Dendritic cell treated with granulocyte-macrophage colony-stimulating factor and Interleukin-4, amounts not matched to agents 40 ng/mL and 50 ng/mL, for 4 days (primary cell): Measurements from ENCODE around the gene POLA1.

Experiments used
- H3K27ac Mint-ChIP-seq: one replicate; pipeline ENCODE4 v1.8.0; 2022; ENCODE audit warnings: mild to moderate bottlenecking, mixed read lengths
- H3K27me3 Mint-ChIP-seq: one replicate; pipeline ENCODE4 v1.8.0; 2022; ENCODE audit warnings: mild to moderate bottlenecking, mixed read lengths
- H3K36me3 Mint-ChIP-seq: one replicate; pipeline ENCODE4 v1.8.0; 2022; ENCODE audit warnings: low read depth, mixed read lengths
- H3K4me1 Mint-ChIP-seq: one replicate; pipeline ENCODE4 v1.8.0; 2022; ENCODE audit warnings: low read depth, mixed read lengths
- H3K4me3 Mint-ChIP-seq: one replicate; pipeline ENCODE4 v1.8.0; 2022; ENCODE audit warnings: mild to moderate bottlenecking, moderate library complexity, mixed read lengths
- H3K9me3 Mint-ChIP-seq: one replicate; pipeline ENCODE4 v1.8.0; 2022; ENCODE audit warnings: mixed read lengths
- intact Hi-C: fragments of 100-400 bp; cut with micrococcal nuclease; formaldehyde crosslinking; loops from one replicate; pipeline ENCODE4 v1.15.0; 2022

The POLA1 gene

GRCh38 chrX:24890677-24891076 is 197.0 kb downstream of the POLA1 start:
- H3K36me3 Mint-ChIP-seq = peaks cover 9% of the 10 kb centered on the region
- intact Hi-C loops = no loop called here
- H3K9me3 Mint-ChIP-seq = no peaks in the 10 kb centered on the region
- no peak overlapping the region for H3K27ac Mint-ChIP-seq
- H3K4me1 Mint-ChIP-seq = no peaks in the 10 kb centered on the region
- no peaks in the 10 kb centered on the region for H3K27me3 Mint-ChIP-seq
- no peak overlapping the region for H3K4me3 Mint-ChIP-seq

- Mint-ChIP-seq H3K36me3 (peaks cover 6% of the 10 kb centered on the region), H3K27me3 (no peaks in the 10 kb centered on the region), H3K27ac (no peak overlapping the region), H3K4me3 (no peak overlapping the region), H3K4me1 (peaks cover 6% of the 10 kb centered on the region), H3K9me3 (no peaks in the 10 kb centered on the region)
- intact Hi-C loops = no loop called here
Measured at GRCh38 chrX:24899391-24899790, 205.7 kb downstream of the POLA1 start.

GRCh38 chrX:24900234-24900633 is 206.5 kb downstream of the POLA1 start:
- Mint-ChIP-seq H3K27me3 (no peaks in the 10 kb centered on the region), H3K4me3 (no peak overlapping the region), H3K36me3 (peaks cover 6% of the 10 kb centered on the region), H3K9me3 (no peaks in the 10 kb centered on the region), H3K27ac (no peak overlapping the region), H3K4me1 (peaks cover 6% of the 10 kb centered on the region)
- intact Hi-C loops = no loop called here

GRCh38 chrX:24902806-24903205 is 209.1 kb downstream of the POLA1 start:
- H3K4me3 Mint-ChIP-seq = no peak overlapping the region
- H3K36me3 Mint-ChIP-seq = peaks cover 6% of the 10 kb centered on the region
- no peak overlapping the region for H3K27ac Mint-ChIP-seq
- H3K9me3 Mint-ChIP-seq = no peaks in the 10 kb centered on the region
- intact Hi-C loops = no loop called here
- H3K27me3 Mint-ChIP-seq = no peaks in the 10 kb centered on the region
- H3K4me1 Mint-ChIP-seq = peaks cover 6% of the 10 kb centered on the region

DNA sequence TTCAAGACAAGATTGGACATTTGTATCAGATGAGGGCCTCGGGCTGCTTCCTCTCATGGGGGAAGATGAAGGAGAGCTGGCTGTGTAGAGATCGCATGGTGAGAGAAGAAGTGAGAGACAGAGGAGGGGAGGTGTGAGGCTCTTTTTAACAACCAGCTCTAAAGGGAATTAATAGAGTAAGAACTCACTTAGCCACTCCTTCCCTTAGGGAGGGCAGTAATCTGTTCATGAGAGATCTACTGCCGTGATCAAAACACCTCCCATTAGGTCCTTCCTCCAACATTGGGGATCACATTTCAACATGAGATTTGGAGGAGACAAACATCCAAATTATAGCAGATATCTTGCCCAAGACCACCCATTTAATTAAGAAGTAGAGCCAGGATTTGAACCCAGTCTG is 225.0 kb downstream of the POLA1 start:
- Mint-ChIP-seq H3K4me3 (no peak overlapping the region), H3K27me3 (no peaks in the 10 kb centered on the region), H3K9me3 (no peaks in the 10 kb centered on the region), H3K36me3 (no peaks in the 10 kb centered on the region), H3K4me1 (no peaks in the 10 kb centered on the region), H3K27ac (no peak overlapping the region)
- intact Hi-C loops = no loop called here

DNA sequence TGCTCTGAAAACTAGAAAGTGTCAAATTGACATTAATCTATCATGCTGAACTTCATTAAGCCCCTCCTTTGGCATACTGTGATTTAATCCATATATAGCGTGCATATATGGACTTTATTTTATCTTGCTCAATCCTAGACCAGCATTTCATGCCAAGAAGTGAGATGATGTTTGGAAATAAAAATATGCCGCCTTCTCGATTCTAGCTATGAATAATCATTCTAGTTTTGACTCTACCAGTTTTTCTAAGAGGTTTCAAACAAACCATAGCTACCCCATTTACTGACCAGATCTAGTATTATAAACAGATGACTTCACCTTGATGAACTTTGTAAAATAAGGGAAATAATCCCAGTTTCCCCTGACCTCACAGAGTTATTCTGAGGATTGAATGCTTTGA is 227.1 kb downstream of the POLA1 start:
- H3K4me1 Mint-ChIP-seq = no peaks in the 10 kb centered on the region
- intact Hi-C loops = no loop called here
- H3K27ac Mint-ChIP-seq = no peak overlapping the region
- no peak overlapping the region for H3K4me3 Mint-ChIP-seq
- no peaks in the 10 kb centered on the region for H3K9me3 Mint-ChIP-seq
- peaks cover 4% of the 10 kb centered on the region for H3K36me3 Mint-ChIP-seq
- no peaks in the 10 kb centered on the region for H3K27me3 Mint-ChIP-seq

DNA sequence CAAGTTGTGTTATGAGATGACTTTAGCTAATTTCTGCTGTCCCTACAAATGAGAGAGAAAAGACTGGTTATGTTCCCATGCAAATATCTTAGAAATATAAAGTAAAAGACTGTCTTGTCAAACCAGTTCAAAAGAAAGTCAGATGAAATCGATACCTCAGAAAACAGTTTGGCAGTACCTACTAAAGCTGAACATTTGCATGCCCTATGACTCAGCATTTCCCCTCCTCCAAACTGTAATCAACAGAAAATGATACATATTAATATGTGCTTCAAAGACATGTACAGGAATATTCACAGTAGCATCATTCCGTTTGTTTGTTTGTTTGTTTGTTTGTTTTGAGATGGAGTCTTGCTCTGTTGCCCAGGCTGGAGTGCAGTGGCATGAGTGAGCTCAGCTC is 231.7 kb downstream of the POLA1 start:
- no peaks in the 10 kb centered on the region for H3K9me3 Mint-ChIP-seq
- peaks cover 5% of the 10 kb centered on the region for H3K36me3 Mint-ChIP-seq
- no peaks in the 10 kb centered on the region for H3K27me3 Mint-ChIP-seq
- intact Hi-C loops = no loop called here
- no peaks in the 10 kb centered on the region for H3K4me1 Mint-ChIP-seq
- no peak overlapping the region for H3K4me3 Mint-ChIP-seq
- H3K27ac Mint-ChIP-seq = no peak overlapping the region

DNA sequence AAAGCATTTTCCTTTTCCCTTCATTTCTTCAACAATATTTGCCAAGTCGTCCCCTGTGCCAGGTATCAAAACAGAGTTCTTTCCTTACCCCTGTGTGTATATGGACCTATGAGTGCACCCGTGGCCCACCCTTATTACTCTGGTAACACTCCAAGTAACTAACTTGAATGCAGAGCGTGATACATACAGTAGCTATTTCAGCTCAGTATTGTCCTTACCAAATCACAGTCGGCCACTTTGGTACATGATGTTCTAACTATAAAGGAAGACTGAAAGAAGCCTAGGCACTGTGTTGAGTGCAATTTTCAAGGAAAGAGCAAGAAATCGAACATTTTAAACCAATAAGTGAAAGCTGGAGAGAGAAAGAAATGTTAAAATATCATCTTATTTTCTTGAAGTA is 233.7 kb downstream of the POLA1 start:
- H3K27ac Mint-ChIP-seq = no peak overlapping the region
- no peaks in the 10 kb centered on the region for H3K4me1 Mint-ChIP-seq
- H3K36me3 Mint-ChIP-seq = peaks cover 5% of the 10 kb centered on the region
- no peaks in the 10 kb centered on the region for H3K27me3 Mint-ChIP-seq
- no peak overlapping the region for H3K4me3 Mint-ChIP-seq
- intact Hi-C loops = no loop called here
- H3K9me3 Mint-ChIP-seq = no peaks in the 10 kb centered on the region

- intact Hi-C loops = no loop called here
- Mint-ChIP-seq H3K4me1 (no peaks in the 10 kb centered on the region), H3K4me3 (no peak overlapping the region), H3K9me3 (no peaks in the 10 kb centered on the region), H3K27me3 (no peaks in the 10 kb centered on the region), H3K36me3 (peaks cover 5% of the 10 kb centered on the region), H3K27ac (no peak overlapping the region)
Measured at GRCh38 chrX:24928114-24928513, 234.4 kb downstream of the POLA1 start.

DNA sequence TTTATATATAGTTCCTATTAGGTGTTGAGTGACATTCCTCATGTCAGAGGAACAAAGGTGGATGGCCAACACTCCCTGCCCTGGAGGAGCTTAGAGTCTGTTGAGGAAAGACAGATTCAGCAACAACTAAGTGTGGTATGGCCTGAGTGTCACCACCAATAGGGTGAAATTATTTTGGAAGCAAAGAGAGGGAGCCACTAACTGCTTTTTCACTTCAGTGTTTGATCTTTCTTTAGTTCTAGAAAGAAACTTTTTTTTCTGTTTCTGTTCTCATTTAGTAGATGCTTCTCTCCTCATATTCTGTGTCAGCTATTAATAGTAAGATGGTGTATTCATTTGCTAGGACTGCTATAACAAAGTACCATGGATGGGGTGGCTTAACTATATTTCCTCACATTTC is 240.6 kb downstream of the POLA1 start:
- H3K4me3 Mint-ChIP-seq = no peak overlapping the region
- H3K27me3 Mint-ChIP-seq = no peaks in the 10 kb centered on the region
- no peaks in the 10 kb centered on the region for H3K36me3 Mint-ChIP-seq
- intact Hi-C loops = no loop called here
- H3K9me3 Mint-ChIP-seq = no peaks in the 10 kb centered on the region
- no peaks in the 10 kb centered on the region for H3K4me1 Mint-ChIP-seq
- H3K27ac Mint-ChIP-seq = no peak overlapping the region

- intact Hi-C loops = no loop called here
Measured at GRCh38 chrX:24945009-24945408, 251.3 kb downstream of the POLA1 start.

DNA sequence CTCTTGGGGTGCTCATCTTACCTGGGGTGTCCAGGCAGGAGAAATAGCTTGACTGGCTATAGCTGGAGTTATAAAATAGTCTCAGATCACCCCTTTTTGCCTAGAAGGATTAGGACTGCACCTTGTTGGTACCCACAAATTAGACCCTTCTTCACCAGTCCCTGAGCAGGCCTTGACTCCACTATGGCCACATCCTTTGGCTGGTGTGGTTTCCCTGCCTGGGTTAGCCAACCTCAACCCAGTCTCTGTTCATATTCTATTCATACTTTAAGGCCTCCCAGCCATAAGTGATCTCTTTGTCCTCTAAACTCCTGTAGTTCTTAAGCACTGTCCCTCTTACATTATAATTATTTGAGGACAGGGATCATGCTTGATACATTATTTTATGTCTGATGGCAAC is 252.7 kb downstream of the POLA1 start:
- H3K36me3 Mint-ChIP-seq = no peaks in the 10 kb centered on the region
- H3K9me3 Mint-ChIP-seq = no peaks in the 10 kb centered on the region
- no peaks in the 10 kb centered on the region for H3K27me3 Mint-ChIP-seq
- no peak overlapping the region for H3K4me3 Mint-ChIP-seq
- H3K27ac Mint-ChIP-seq = no peak overlapping the region
- H3K4me1 Mint-ChIP-seq = no peaks in the 10 kb centered on the region
- intact Hi-C loops = no loop called here

More at GRCh38 chrX:24945009-24945408, 251.3 kb downstream of the POLA1 start:
- no peak overlapping the region for H3K4me3 Mint-ChIP-seq
- no peaks in the 10 kb centered on the region for H3K27me3 Mint-ChIP-seq
- no peak overlapping the region for H3K27ac Mint-ChIP-seq
- H3K9me3 Mint-ChIP-seq = no peaks in the 10 kb centered on the region
- H3K36me3 Mint-ChIP-seq = no peaks in the 10 kb centered on the region
- H3K4me1 Mint-ChIP-seq = no peaks in the 10 kb centered on the region

GRCh38 chrX:24954732-24955131 is 261.0 kb downstream of the POLA1 start:
- Mint-ChIP-seq H3K27ac (no peak overlapping the region), H3K4me3 (no peak overlapping the region), H3K36me3 (no peaks in the 10 kb centered on the region), H3K4me1 (peaks cover 6% of the 10 kb centered on the region), H3K27me3 (no peaks in the 10 kb centered on the region), H3K9me3 (no peaks in the 10 kb centered on the region)
- intact Hi-C loops = no loop called here

- intact Hi-C loops = no loop called here
- no peaks in the 10 kb centered on the region for H3K27me3 Mint-ChIP-seq
Measured at GRCh38 chrX:24955372-24955930, 261.7 kb downstream of the POLA1 start.

DNA sequence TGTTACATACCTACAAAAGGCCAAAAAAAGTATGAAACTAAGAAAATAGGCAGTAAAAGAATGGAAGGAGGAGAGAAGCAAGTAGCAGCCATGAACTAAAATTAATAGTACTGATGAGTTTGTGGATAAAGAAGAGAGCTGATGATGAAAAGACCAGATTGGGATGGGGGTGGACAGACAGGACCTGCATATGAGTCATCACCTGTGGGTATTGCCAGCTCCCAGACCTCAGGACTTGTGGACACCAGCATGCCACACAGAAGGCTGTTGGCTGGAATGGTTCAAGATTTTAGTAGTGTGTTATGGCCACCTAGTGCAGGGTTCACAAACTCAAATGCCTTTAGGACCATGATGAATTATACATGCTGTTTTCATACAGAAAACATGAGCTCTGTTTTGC is 263.1 kb downstream of the POLA1 start:
- Mint-ChIP-seq H3K4me1 (peaks cover 6% of the 10 kb centered on the region), H3K27ac (no peak overlapping the region), H3K9me3 (no peaks in the 10 kb centered on the region), H3K4me3 (no peak overlapping the region), H3K27me3 (no peaks in the 10 kb centered on the region), H3K36me3 (no peaks in the 10 kb centered on the region)
- intact Hi-C loops = no loop called here

More at GRCh38 chrX:24955372-24955930, 261.7 kb downstream of the POLA1 start:
- H3K9me3 Mint-ChIP-seq = no peaks in the 10 kb centered on the region
- H3K36me3 Mint-ChIP-seq = no peaks in the 10 kb centered on the region
- H3K4me1 Mint-ChIP-seq = peaks cover 6% of the 10 kb centered on the region
- no peak overlapping the region for H3K4me3 Mint-ChIP-seq
- no peak overlapping the region for H3K27ac Mint-ChIP-seq
